Breast epithelium (tissue), 3 donors: ENCODE data around the gene CAMK2A.

Experiments
- CTCF ChIP-seq, 3 donors: fragments of 450-650 bp; IDR thresholded peaks; one replicate each; pipeline ENCODE4 v1.5.1; 2016 to 2017; ENCODE audit warnings: antibody characterized with exemption in 3 of 3, mild to moderate bottlenecking in 3 of 3, moderate library complexity in 3 of 3
- POLR2A ChIP-seq: fragments of 450-650 bp; IDR thresholded peaks from one replicate; pipeline ENCODE4 v1.6.1; 2016; ENCODE audit warnings: antibody characterized with exemption, mild to moderate bottlenecking, moderate library complexity
- POLR2AphosphoS5 ChIP-seq, 3 donors: sonication (generic); formaldehyde crosslinking; IDR thresholded peaks; one replicate each; pipeline ENCODE4 v1.6.1; 2017; ENCODE audit warnings: antibody characterized with exemption in 3 of 3

- TF ChIP-seq CTCF (IDR thresholded peaks at IDR 0.05), result no peak
- TF ChIP-seq POLR2A, result no peak
- no peak for TF ChIP-seq POLR2AphosphoS5 (IDR thresholded peaks at IDR 0.05)
These were observed 106.8 kb downstream of the CAMK2A start for GRCh38 chr5:150182774-150183173.
